Measurements from ENCODE around the gene MID2. TPM values are rescaled to one million over a fixed set of nuclear protein-coding genes. Genes with fewer than 3 reads are reported as not detected.

Gene MID2
- polyA plus RNA-seq, 3 donors: 0.20 TPM; not detected in 2

DNA sequence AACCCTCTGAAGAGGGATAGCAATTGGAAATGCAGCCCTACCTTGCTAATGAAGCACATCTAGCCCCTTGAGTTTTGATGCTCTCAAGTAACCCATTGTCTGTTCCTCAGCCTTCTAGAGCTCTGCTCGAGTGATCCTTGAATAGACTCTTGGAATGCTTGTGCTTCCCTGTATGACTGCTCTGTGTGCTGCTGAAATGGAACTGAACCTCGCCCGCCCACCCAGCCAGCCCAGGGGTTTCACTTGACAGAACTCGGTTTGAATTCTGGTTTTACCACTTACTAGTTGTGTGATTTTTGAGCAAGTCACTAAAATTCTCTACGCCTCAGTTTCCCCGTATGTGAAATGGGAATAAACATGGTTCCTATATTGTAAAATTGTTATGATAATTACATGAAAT, 77.1 kb downstream of the MID2 start:
- Histone ChIP-seq H3K9me3 (replicated peaks in 1 of 2; ENCODE audit: control insufficient read depth in 1 of 2, insufficient read depth in 1 of 2, low read length in 2 of 2) (no peaks in the 10 kb centered on the region), H3K9ac (ENCODE audit: insufficient read depth, low read length, poor library complexity, severe bottlenecking) (no peak overlapping the region), H3K27ac (ENCODE audit: low read depth in 1 of 2, low read length in 2 of 2) (no peak overlapping the region), H3K4me3 (replicated peaks in 1 of 3; ENCODE audit: low read depth in 2 of 3, low read length in 3 of 3) (no peak overlapping the region), H2AFZ (ENCODE audit: insufficient read depth, low read depth, low read length, poor library complexity, severe bottlenecking) (no peak overlapping the region), H3K4me2 (replicated peaks; ENCODE audit: extremely low read depth, low read length, poor library complexity, severe bottlenecking) (no peak overlapping the region), H3K36me3 (replicated peaks in 1 of 2; ENCODE audit: control insufficient read depth in 1 of 2, insufficient read depth in 2 of 2, low read length in 2 of 2) (no peaks in the 10 kb centered on the region), H3K79me2 (ENCODE audit: insufficient read depth, low read length) (no peaks in the 10 kb centered on the region), H3K4me1 (ENCODE audit: control insufficient read depth in 1 of 2, insufficient read depth in 2 of 2, low read length in 2 of 2) (no peaks in the 10 kb centered on the region), H4K20me1 (ENCODE audit: insufficient read depth, low read length) (no peaks in the 10 kb centered on the region), H3K27me3 (ENCODE audit: control insufficient read depth in 2 of 2, insufficient read depth in 2 of 2, low read length in 2 of 2) (no peaks in the 10 kb centered on the region)
- Mint-ChIP-seq H3K27ac (no peak overlapping the region), H3K27me3 (ENCODE audit: low read depth in 3 of 3) (peaks cover 5 to 9% (median 6%) of the 10 kb centered on the region in 3 donors), H3K36me3 (no peaks in the 10 kb centered on the region), H3K9me3 (peaks cover 0 to 2% (median 0%) of the 10 kb centered on the region in 7 donors), H3K4me1 (no peaks in the 10 kb centered on the region), H3K4me3 (no peak overlapping the region)
- TF ChIP-seq, protein P1, sequence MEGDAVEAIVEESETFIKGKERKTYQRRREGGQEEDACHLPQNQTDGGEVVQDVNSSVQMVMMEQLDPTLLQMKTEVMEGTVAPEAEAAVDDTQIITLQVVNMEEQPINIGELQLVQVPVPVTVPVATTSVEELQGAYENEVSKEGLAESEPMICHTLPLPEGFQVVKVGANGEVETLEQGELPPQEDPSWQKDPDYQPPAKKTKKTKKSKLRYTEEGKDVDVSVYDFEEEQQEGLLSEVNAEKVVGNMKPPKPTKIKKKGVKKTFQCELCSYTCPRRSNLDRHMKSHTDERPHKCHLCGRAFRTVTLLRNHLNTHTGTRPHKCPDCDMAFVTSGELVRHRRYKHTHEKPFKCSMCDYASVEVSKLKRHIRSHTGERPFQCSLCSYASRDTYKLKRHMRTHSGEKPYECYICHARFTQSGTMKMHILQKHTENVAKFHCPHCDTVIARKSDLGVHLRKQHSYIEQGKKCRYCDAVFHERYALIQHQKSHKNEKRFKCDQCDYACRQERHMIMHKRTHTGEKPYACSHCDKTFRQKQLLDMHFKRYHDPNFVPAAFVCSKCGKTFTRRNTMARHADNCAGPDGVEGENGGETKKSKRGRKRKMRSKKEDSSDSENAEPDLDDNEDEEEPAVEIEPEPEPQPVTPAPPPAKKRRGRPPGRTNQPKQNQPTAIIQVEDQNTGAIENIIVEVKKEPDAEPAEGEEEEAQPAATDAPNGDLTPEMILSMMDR (IDR thresholded peaks at IDR 0.05): no peak
- no peak for DNase-seq
- 100% methylated on average over 1 of the region's 6 CpGs for WGBS (ENCODE audit: insufficient coverage)
- intact Hi-C loops (cut with micrococcal nuclease): no loop called here

DNA sequence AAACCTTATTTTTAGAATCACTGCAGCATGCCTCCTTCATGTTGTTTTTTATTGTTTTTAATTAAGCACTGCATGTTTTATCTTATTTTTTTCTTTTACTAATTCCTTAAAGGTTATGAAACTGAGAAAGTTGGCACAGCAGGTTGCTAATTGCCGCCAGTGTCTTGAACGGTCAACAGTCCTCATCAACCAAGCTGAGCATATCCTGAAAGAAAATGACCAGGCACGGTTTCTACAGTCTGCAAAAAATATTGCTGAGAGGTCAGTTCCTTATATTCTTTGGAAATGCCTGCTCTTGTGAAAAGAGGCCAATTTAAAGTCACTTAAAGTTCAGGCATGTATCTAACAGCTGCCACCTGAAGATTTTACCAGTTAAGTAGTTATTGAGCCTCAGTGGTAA, 79.7 kb downstream of the MID2 start:
- no peak overlapping the region for H3K27ac Mint-ChIP-seq
- DNase-seq: no peak
- peaks cover 0 to 4% (median 0%) of the 10 kb centered on the region in 7 donors for H3K9me3 Mint-ChIP-seq
- intact Hi-C loops (cut with micrococcal nuclease): no loop called here
- Histone ChIP-seq H3K9me3 (replicated peaks in 1 of 2; ENCODE audit: control insufficient read depth in 1 of 2, insufficient read depth in 1 of 2, low read length in 2 of 2) (no peaks in the 10 kb centered on the region), H3K4me2 (replicated peaks; ENCODE audit: extremely low read depth, low read length, poor library complexity, severe bottlenecking) (no peak overlapping the region), H3K9ac (ENCODE audit: insufficient read depth, low read length, poor library complexity, severe bottlenecking) (no peak overlapping the region), H3K36me3 (replicated peaks in 1 of 2; ENCODE audit: control insufficient read depth in 1 of 2, insufficient read depth in 2 of 2, low read length in 2 of 2) (no peaks in the 10 kb centered on the region), H3K4me1 (ENCODE audit: control insufficient read depth in 1 of 2, insufficient read depth in 2 of 2, low read length in 2 of 2) (no peaks in the 10 kb centered on the region), H3K4me3 (replicated peaks in 1 of 3; ENCODE audit: low read depth in 2 of 3, low read length in 3 of 3) (no peak overlapping the region), H3K27me3 (ENCODE audit: control insufficient read depth in 2 of 2, insufficient read depth in 2 of 2, low read length in 2 of 2) (peaks cover 0 to 2% of the 10 kb centered on the region in 2 donors), H4K20me1 (ENCODE audit: insufficient read depth, low read length) (no peaks in the 10 kb centered on the region), H3K79me2 (ENCODE audit: insufficient read depth, low read length) (no peaks in the 10 kb centered on the region), H3K27ac (ENCODE audit: low read depth in 1 of 2, low read length in 2 of 2) (no peak overlapping the region), H2AFZ (ENCODE audit: insufficient read depth, low read depth, low read length, poor library complexity, severe bottlenecking) (no peak overlapping the region)
- TF ChIP-seq, protein P1 (IDR thresholded peaks at IDR 0.05): no peak
- H3K4me3 Mint-ChIP-seq: no peak overlapping the region
- WGBS (ENCODE audit: insufficient coverage): no CpG with 5 or more reads among the region's 3 CpGs
- H3K36me3 Mint-ChIP-seq: no peaks in the 10 kb centered on the region
- H3K4me1 Mint-ChIP-seq: no peaks in the 10 kb centered on the region
- H3K27me3 Mint-ChIP-seq (ENCODE audit: low read depth in 3 of 3): peaks cover 5% of the 10 kb centered on the region in 3 donors

All from CD14-positive monocyte (primary cell).